Heart left ventricle (tissue), 13 donors: ENCODE data around the gene JADE1.

Source experiments
- CTCF ChIP-seq, 12 donors: fragments of 200-600 bp; sonication (generic) in 4 of 12; IDR thresholded peaks; one replicate each; pipeline versions ENCODE4 v1.5.0 to v1.8.0; 2018 to 2022; ENCODE audit warnings: antibody characterized with exemption in 12 of 12, mild to moderate bottlenecking in 5 of 12
- POLR2A ChIP-seq, 2 donors: fragments of 450-650 bp; IDR thresholded peaks; one replicate each; pipeline ENCODE4 v1.6.1; 2017; ENCODE audit warnings: antibody characterized with exemption in 2 of 2, mild to moderate bottlenecking in 2 of 2, moderate library complexity in 2 of 2
- donor health status: ischemic (EF 13 %, LVEDD 7.1; RV severe dilation, severe dysfunction).
- donor health status: DM: no; HTN: yes; CAD: no.
- donor health status: DM: no; HTN: no; CAD: no.
- donor health status: ischemic (EF 25% LVEDD 6.9; RV normal size, moderate dysfunction).
- donor health status: ischemic (EF 25% LVEDD 5.7; RV mildly dilated, moderate dysfunction).
- donor health status: ischemic (EF 35%, LVEDD 5.7; RV mildly dilated, moderate dysfunction).
- donor health status: nonischemic (EF 11% LVEDD 7.7; RV severe dilation, severe dysfunction).
- donor health status: DM: yes; HTN: yes; CAD: no.
- donor health status: PGD.
- donor health status: ischemic (EF 29% LVEDD 5.4; RV normal size, mild dysfunction).
- donor health status: nonischemic (EF 23%, LVEDD 6.1; RV moderate dilation, normal function).

- TF ChIP-seq CTCF (IDR thresholded peaks at IDR 0.05) (no peak), POLR2A (IDR thresholded peaks at IDR 0.05) (no peak)
These were observed 13.6 kb downstream of the JADE1 start for GRCh38 chr4:128823025-128823661.
